ENCODE results near the gene FBXO31.
"Not testable (repeated sequence)": the region's sequence is repeated elsewhere in the genome, so short reads cannot be mapped to it uniquely, and the experiment has no call there.

The FBXO31 gene

DNA sequence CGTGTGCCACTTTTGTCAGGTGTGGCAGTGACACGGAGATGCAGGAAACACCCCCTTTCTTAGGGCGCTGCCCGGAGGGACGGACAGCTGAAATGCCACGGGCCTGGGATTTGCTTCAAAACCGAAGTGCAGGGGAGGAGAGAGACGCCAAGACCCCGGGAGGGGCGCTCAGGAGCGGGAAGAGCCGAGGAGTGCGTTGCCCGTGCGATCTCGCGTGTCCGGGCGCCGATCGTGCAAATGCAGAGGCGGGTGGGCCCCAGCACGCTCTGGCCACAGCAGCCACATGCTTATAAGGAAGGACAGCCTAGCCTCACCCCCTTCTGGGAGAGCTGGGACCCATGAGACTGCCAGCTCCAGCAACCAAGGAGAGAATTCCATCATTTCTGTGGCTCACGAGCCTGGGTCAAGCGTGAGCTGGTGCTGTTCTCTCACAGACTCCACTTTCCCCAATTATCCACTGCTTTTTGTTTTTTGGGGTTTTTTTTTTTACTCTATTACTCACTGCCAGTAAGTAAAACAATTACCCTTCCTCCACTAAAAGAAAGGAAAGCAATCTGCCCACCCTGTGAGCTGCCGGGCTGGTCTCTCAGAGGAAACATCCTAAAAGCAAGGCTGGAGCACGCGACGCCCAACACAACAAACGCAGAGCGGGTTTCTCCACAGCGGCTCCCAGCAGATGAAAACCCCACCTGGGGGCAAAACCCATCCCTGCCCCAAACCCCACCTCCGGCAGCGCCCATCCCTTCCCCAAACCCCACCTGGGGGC is 39.2 kb downstream of the FBXO31 start:
- no peak for DNase-seq (ENCODE audit: low read depth in 2 of 2)

DNA sequence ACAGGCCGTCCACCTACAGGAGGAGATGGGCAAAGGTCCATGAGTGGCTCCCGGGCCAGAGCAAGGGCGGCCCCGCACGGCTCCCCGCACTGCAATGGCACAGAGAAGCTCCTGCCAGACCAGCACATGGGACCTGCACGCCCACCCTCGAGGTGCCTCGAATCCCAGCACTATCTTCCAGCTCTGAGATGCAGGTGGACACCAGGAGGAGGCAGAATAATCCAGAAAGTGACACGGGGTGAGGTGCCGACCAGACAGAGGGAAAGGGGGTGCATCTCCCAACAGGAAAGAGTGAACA is 39.9 kb downstream of the FBXO31 start:
- no peak for DNase-seq (ENCODE audit: low read depth in 2 of 2)

DNA sequence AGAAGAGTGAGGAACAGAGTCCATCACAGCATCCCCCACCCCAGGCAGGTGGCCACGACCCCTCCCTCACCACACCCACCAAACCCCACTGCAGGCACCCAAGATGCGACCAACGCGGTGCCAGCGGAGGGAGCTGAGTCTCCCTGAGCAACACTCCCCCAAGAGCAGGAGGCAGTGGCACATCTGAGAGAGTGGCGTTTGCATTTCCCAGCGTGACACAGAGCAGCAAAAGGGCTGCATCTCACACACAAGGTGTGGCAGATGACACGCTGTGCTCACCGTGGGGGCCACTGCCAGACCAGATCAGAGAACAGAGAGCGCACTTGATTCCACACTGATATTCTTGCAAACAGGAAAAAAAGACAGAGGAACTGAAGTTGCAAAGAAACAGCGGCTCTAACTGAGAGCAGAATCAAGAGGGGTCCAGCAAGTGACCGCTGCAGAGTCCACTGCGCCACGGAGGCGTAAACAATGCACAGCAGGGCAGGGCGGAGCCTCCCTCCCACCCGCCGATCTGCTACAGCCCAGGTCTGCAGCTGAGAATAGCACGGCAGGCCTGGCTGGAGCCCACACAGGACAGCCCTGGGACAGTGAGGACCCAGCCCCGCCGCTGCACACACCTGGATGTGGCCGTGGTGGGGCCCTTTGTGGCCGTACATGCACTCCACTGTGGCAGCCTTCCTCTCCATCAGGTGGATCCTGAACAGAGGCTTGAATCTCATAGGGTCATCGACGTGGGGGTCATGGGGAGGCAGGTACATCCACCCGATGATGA is 40.4 kb downstream of the FBXO31 start:
- DNase-seq (ENCODE audit: low read depth in 2 of 2), result no peak

DNA sequence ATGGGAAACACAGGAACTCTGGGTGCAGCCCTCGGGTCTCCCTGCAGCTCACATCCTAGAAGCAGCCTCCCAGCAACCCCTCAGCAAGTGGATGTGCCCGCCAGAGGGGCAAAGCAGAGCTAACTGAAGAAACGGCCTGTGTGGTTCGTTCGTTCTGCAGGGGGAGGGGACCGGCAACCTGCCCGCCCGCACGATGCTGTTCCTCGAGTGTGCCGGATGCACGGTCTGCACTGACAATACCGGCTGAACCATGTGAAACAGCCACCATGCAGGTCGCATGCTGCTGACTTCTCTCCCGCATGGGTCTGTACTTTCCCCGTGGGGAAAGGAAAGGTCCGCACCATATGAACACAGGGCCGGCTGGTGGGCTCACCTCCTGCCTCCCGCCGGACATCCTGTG is 41.1 kb downstream of the FBXO31 start:
- no peak for DNase-seq (ENCODE audit: low read depth in 2 of 2)

DNA sequence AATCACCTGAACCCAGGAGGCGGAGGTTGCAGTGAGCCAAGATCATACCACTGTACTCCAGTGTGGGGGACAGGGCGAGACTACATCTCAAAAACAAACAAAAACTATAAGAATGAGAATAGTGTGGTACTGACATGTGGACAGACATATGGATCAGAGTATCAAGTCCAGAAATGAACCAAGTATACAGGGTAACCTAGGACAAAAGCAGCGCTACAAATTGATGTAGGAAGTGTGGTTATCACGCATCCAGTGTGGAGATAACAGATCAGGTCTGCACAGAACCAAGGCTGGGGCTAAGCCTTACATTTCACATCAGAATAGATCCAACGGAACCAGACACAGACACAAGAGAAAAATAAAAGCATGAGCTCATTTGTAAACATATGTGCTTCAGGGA is 43.4 kb downstream of the FBXO31 start:
- DNase-seq (ENCODE audit: low read depth in 2 of 2), result no peak

DNA sequence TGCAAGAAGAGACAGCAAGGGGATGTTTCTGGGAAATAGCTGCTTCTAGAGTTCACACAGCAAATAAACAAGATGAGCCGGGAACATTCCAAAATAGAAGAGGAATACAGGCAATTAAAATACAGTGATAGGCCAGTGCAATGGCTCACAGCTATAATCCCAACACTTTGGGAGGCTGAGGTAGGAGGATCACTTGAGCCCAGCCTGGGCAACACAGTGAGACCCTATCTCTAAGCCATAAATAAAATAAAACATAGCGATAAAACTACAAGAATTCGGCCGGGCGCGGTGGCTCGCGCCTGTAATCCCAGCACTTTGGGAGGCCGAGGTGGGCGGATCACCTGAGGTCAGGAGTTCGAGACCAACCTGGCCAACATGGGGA is 43.9 kb downstream of the FBXO31 start:
- DNase-seq (ENCODE audit: low read depth in 2 of 2), result not testable (repeated sequence)

DNA sequence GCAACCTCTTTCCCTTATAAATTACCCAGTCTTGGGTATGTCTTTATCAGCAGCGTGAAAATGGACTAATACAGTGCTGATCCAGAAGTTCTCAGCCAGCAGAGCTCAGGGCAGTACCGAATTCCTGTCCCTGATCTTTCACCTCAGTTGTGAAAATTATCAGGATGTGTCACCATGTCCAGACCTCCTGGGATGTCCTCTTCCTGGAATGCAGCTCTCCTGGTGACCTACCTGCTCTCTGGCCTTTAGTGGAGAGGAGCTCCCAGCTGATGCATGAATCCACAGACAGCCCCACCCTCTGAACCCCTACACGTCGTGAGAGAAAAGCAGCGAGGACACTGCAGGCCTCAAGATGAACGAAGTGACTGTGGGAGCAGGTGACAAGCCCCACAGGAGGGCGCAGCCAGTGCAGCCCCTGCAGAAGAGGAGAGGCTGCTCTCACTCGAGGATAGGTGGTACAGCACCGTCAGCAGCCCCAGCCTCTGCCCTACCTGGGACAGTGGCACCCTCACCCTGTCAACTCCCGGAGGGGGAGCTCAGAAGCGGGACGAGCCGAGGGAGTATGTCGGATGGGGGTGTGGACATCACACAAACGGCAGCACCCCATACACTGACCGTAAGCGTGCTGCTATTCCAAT is 44.4 kb downstream of the FBXO31 start:
- DNase-seq (ENCODE audit: low read depth in 2 of 2), result no peak

DNA sequence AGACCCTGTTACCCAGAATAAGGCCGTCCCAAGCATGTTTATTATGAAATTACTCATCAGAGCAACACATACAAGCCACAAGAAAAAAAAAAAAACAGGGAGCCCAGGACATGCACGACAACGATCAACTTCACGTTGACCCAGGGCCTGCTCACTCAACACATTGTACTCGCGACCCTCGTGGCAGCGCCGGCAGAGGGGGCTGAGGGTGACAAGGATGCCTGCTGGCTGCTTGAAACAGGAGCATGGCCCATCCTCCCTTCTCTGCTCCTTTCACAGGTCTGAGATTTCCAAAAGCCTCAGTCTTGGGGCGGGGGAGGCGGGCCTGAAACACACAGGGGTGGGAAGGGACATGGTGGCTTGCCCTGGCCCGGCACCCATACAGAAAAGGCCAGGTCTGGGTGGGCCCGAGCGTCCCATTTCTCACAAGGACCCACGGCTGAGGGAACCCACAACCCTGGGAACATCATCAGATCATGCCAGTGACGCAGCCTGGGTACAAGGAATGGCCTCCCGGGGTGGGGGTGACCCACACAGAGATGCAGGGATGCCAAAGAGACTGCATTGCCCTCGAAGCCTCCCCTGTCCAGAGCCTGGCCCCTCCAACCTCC is 45.3 kb downstream of the FBXO31 start:
- DNase-seq (ENCODE audit: low read depth in 2 of 2), result no peak

DNA sequence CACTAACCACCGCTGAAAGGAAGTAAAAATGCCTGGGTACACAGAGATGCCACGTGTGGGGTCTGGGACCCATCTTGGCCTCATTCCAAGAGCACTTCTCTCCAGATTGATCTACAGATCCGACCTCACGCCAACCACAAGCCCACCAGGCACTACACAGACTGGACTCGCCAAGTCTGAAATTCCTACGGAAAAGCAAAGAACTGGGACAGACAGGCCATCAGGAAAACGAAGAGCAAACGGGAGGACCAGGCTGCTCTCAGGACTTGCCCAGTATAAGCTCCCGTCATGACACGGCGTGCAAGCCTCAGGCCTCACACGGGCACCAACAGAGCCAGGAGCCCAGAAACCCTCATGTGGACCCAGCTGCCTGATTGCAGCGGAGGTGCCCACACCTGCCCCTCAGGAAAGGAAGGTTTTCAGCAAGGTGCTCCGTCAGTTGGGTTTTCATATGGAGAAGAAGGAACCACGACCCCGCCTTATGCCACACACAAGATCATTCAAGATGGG is 46.3 kb downstream of the FBXO31 start:
- no peak for DNase-seq (ENCODE audit: low read depth in 2 of 2)

DNA sequence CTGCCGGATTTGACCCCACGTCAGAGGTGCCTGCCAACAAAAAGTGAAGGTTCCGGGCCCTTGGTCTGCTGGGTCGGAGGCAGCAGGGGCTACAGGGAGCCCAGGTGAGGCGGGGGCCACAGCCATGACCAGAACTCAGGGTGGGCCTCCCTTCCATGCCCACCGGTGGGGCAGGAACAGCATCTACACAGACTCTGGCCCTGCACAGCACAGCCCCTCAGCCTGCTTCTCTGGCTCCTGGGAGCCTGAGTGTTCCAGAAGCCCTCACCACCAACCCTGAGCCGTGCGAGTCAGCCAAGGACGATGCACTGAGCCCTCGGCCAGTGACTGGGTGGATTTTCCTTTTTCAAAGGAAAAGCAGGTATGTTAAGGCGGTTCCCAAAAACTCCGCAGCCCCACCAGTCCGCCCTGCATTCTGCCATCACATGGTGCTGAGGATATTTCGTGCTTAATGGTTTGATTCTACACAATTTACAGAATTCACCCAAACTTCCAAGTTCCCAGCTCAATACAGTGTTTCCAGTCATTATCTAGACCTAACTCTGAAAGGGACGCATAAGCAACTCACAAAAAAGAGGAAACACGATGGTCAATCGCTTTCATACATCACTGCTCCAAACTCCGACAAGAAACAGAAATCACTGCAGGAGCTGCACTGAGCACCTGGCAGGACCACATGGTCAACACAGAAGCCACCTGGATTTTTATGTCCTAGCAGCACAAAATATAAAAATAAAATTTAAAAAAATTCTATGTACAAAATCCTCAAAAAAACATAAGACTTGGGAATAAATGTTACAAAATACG is 46.9 kb downstream of the FBXO31 start:
- no peak for DNase-seq (ENCODE audit: low read depth in 2 of 2)

DNA sequence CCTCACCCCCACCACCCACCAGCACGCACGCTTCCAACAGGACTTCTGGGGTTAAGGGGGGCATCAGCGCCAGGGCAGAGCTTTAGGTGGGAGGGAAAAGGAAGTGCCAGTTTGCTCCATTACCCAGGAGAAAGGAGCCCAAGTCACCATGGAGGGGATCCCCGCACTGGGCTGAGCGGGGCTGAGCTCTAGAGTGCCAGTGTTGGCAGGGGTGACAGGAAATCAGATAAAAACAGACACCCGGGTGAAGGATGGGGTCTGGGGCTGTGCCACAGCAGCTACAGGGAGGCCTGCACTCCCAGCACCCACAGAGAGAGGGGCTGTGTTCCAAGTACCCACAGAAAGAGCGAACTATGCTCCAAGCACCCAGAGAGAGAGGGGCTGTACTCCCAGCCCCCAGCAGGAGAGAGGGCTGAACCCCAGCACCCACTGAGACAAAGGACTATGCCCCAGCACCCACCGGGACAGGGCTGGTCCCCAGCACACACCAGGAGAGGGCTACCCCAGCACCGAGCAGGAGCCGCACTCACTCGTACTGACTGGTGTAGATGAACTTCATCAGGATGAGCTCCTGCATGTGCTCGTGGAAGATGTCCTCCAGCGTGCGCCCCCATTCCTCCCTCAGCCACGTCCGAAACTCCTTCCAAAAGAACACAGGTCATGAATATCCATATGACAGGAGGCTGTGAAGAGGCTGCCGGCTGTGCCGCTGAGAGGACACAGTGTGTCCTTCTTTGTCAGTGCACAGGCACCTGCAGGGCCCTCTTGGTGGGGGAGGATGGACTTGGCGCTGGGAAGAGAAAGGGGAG is 47.7 kb downstream of the FBXO31 start:
- no peak for DNase-seq (ENCODE audit: low read depth in 2 of 2)

DNA sequence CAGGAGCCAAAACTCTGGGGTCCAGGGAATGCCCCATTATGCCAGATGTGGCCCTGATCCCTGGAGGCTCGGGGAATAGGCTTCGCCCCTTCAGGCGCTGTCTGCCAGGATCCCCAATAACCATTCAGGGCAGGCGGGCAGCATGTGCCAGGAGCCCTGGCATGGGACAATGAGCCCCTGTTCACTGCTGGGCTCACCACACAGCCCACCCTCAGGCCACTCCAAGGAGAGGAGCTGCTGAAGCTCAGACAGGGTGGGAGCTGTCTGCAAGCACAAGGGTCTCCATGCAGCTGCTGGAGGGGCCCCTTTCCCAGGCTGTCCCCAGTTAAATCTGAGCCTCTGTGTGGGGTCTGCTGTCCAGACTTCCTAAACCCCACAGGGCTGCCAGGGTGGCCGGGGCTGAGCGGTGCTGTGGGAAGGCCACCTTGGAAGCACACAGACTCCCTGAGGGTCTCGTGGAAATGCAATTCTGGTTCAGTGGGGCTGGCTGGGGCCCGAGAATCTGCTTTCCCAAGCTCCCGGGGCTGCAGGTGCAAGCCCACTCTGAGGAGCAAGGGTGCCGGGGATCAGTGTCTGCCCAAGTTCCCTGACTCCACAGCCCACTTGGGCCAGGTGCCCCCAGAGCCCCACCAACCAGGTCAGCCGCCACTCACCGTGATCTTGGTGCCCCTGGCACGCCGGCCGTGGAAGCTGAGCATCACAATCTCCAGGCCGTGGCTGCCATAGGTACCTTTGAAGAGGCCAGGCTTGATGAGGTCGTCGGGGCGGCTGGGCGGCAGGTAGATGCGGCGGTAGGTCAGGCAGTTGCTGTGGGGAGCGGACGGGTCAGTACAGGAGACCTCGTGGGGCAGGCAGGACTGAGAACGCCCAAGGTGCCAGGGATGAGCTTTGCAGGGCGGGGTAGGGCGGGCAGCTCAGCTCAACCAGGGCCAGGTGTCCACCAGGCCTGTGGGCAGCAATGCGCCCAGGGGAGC is 48.6 kb downstream of the FBXO31 start:
- DNase-seq (ENCODE audit: low read depth in 2 of 2), result no peak

DNA sequence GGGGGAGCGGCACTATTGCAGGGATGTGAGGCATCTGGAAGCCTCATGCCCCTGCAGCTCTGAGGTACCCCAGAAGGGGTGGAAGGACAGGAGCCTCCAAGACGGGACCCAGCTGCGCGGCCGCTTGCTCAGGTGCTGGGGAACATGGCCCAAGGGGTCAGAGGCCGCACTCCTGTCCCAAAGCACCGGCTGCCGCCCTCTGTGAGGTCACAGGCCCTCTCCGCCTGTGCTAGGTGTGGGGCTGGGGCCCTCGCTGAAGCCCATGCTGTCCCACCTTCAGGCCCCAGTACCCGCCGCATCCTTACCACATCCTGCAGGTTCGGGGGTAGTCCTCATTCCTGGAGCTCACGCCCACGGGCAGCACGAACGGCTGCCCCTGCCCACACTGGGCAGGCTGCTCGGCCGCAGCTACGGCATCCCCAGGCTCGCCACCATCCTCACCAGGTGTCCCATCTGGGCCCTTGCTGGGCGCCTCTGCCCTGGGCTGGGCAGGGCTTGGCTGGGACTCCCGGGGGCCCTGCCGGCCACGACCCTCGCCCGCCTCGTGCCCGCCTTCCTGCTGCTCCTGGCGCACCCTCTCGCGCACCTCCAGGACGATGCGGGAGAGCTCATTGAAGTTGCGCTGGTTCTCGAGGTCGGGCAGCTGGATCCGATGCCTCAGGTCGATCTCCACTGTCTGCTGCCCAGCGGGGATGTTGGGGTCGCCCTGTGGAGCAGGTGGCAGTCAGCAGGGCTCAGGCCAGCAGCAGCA is 49.8 kb downstream of the FBXO31 start:
- no peak for DNase-seq (ENCODE audit: low read depth in 2 of 2)

DNA sequence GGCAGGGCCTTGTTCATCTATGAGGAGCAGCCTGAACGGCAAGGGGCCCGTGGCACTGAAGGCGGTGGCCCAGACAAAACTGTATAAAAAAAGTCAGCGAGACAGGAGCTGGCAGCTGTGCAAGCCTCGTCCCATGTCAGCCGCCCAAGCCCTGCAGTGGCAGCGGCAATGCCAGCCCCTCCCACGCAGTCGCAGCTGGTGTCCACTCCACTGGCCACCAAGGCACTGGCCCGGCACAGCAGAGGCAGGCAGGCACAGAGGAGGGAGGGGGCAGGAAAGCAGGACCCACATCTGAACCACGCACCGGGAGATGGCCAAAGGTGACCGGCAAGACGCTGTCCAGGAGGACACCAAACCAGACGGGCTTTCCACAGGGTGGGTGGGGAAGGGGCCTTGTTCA is 50.5 kb downstream of the FBXO31 start:
- no peak for DNase-seq (ENCODE audit: low read depth in 2 of 2)

DNA sequence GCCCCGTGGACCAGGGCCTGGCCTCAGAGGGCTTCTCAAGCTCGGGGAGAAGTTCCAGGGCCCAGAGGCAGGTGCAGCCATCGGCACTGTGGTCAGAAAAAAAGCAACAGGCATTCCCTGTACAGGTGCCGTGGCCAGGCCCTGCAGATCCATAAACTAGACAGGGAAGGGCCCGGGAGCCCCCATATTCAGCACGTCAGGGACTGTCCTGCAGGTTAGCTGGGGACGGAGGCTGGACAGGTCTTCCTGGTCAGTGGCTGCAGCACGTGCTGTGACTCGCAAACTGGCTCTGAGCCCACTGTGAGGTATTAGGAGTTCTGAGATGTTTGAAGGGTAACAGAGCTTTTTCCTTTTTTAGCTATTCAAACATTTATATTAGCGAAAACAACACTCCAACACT is 51.4 kb downstream of the FBXO31 start:
- DNase-seq (ENCODE audit: low read depth in 2 of 2), result no peak

DNA sequence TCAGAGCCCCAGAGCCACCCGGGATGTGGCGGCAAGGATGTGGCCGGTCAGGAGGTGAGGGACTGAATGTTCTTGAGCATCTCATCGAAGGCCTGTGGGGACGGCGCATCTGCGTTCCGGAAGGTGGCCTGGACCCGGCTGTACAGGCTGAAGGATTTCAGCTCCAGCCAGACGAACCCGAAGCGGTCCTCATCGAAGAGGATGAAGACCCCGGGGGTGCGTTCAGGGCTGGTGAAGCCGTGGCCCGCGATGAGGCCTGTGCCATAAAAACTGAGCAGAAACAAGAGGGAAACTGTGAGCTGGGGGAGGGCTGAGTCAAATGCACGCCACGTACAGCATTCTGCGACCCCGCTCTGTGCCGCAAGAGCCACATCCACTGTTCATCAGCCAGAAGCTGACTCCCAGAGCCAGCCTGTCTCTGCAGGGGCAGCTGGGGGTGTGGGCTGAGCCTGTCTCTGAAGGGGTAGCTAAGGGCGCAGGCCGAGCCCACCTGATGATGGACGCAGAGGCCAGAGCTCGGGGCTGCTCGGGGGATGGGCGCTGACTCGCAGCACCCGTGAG is 52.3 kb downstream of the FBXO31 start:
- no peak for DNase-seq (ENCODE audit: low read depth in 2 of 2)

DNA sequence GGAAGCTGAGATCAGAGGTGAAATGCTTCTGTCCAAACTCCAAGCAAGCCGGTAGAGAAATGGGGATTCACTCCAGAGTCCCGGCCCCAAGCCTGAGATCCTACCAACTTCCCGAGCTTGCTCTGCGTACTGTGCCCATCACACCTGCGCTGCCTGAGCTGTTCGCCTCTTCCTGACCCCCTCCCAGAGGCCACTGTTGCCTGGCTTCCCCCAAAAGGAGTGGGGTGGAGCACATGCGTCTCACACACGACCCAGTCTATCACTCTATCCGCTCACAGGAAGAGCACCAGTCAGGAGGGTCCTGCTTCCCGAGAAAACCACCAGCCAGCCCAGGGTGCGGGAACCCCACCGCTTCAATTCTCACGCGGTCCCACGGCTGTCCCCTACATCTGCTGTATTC is 52.9 kb downstream of the FBXO31 start:
- DNase-seq (ENCODE audit: low read depth in 2 of 2), result no peak

DNA sequence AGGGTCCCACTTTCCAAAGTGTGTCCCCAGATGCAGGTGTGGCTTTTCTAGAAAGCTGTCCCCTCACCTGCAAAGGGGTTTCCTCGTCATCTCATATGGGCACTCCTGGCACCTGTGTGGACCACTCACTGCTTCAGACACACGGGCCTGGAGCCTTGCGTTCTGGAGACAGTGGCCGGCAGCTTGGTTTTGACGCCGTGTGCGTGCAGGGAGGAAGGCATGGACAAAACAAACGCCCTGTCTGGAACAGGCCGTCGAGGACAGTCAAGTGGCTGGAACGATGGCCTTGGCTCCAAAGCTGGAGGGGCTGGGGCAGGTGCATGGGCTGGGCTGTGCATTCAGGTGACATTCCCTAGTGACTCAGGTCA is 53.3 kb downstream of the FBXO31 start:
- no peak for DNase-seq (ENCODE audit: low read depth in 2 of 2)

All from stimulated activated CD4-positive, alpha-beta T cell treated with anti-CD3 and anti-CD28 coated beads, Interleukin-15, amount 100 ng/mL, for 48 hours (primary cell).